SK-N-MC (cell line): ENCODE measurements around the gene CD96.

Experiments
- EZH2 ChIP-seq: fragments of 200-600 bp; sonication (generic); IDR thresholded peaks from one replicate; pipeline ENCODE4 v1.6.1; 2017; ENCODE audit warnings: antibody characterized with exemption
- FOXP2 ChIP-seq: optimal IDR thresholded peaks from 2 replicates; pipeline ENCODE3; 2011; ENCODE audit warnings: mild to moderate bottlenecking, moderate library complexity; ENCODE audit not compliant: insufficient read depth; ENCODE audit errors: extremely low read length, control extremely low read depth
- POLR2AphosphoS5 ChIP-seq: IDR thresholded peaks from 2 replicates; pipeline ENCODE4 v1.6.1; 2012; ENCODE audit warnings: mild to moderate bottlenecking, low read depth, low read length, borderline replicate concordance

- TF ChIP-seq POLR2AphosphoS5 (no peak), EZH2 (no peak), FOXP2 (no peak)
Observed at GRCh38 chr3:111582120-111582474, 40.1 kb downstream of the CD96 start.
